Measurements from ENCODE around the gene UNG.

UNG gene

GRCh38 chr12:109089683-109090082 lies 7.7 kb upstream of the UNG start:
- no peak for DNase-seq (ENCODE audit: low spot score)

DNA sequence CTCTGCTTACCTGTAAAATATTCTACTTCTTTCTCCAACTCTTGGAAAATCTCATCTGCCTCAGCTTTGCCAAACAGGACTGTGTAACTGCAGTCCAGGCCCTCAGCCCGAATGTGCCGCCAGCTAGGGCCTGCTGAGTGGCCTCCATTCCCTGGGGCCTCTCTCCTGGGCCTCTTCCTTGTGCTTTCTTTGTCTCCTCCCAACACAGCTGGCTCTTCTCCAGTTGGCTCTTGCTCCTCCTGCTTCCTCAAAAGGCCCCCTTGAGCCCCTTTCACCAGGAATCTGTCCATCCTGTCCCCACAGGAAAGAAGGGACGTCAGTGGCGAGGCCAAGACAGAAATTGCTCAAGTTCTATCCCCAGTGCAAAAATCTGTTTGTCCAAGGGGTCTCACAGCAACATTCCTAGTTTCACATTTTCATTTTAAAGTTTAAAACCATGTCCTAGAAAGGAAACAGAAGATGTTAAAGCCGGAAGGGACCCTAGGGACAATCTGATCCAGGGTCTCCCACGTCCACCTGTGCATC lies 4.8 kb upstream of the UNG start:
- DNase-seq (ENCODE audit: low spot score): no peak

- DNase-seq (ENCODE audit: low spot score): peak; percentile 95
Measured at GRCh38 chr12:109093022-109093918, 4.1 kb upstream of the UNG start, which contains the start of gene ALKBH2. Gene ALKBH2 (minus strand): TSS chr12:109093472. CDS start chr12:109092786, 686 bp downstream.

DNA sequence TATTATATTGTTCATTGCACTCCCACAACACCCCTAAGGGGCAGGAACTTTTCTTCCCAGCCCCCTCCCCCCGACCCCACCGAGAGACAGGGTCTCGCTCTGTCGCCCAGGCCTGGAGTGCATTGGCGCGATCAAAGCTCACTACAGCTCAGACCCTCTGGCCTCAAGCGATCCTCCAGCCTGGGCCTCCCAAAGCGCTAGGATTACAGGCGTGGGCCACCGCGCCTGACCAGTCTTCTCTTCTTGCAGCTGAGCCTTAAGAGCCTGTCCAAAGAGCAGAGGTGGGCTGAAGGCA lies 310 bp upstream of the UNG start:
- DNase-seq (ENCODE audit: low spot score): no peak

GRCh38 chr12:109098183-109098604 lies 797 bp downstream of the UNG start:
- peak; percentile 59 for DNase-seq (ENCODE audit: low spot score)

DNA sequence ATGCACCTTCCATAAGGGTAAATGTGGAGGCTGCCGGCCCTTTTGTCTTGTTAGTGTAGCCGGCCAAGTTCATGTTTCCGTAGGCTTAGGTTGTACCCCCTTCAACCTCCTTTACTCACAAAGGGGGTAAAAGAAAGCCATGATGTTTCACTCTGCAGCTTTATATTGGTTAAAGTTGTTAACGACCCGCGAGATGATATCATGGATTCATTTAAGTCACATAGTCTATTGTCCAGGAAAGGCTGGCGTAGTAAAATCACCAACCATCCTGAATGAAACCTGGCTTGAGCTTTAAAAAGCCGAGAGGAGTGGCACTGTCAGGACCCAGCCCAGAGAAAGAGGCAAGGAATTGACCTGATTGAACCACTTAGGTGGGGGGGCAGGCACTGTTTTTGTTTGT lies 1.3 kb downstream of the UNG start:
- DNase-seq (ENCODE audit: low spot score): no peak

DNA sequence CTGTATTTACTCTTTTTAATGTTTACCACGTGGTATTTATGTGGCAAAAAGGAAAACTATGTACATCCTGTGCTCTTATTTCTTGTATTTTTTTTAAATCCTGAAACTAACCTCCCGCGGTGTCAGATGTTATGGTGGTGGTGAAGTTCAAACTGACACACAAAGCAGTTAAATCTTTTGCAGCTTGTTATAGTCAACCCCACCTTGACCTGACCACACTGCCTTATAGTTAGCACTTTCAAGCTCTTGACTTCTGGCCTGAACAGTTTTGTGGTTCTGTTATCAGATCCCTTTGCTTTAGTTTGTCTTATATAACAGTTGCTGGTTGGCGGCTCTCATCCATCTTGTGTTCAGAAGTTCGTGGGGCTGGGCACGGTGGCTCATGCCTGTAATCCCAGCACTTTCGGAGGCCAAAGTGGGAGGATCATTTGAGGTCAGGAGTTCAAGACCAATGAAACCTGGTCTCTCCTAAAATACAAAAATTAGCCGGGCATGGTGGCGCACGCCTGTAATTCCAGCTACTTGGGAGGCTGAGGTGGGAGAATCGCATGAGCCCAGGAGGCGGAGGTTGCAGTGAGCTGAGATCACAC lies 2.1 kb downstream of the UNG start:
- DNase-seq (ENCODE audit: low spot score): no peak

- no peak for DNase-seq (ENCODE audit: low spot score)
Measured at GRCh38 chr12:109100741-109101140, 3.3 kb downstream of the UNG start.

GRCh38 chr12:109102491-109102890 lies 5.1 kb downstream of the UNG start:
- DNase-seq (ENCODE audit: low spot score): no peak

GRCh38 chr12:109105176-109105575 lies 7.8 kb downstream of the UNG start:
- DNase-seq (ENCODE audit: low spot score): no peak

GRCh38 chr12:109109746-109110350 lies 12.5 kb downstream of the UNG start:
- no peak for DNase-seq (ENCODE audit: low spot score)

DNA sequence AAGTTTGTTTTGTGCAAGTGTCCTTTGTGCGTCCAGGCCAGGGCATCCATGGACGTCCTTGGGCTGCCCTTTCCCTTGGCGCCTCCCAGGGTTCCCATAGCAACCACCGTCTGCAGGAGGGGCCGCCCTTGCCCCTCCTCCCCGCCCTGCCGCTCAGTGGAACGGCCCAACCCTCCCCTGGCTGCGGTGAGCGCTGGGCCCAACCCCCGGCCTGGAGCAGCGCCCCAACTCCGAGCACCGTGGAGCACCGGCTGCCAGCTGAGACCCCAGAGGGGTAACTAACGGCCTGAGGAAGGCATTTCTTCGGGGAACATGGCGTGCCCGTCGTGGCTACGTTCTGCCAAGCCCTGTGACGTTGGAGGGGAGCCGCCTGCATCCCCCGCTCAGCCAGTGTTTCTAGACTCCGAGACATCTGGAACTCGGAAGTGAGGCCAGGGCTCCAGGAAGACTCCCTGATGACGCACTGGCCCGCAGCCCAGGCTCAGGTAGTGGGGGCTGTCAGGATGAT lies 13.6 kb downstream of the UNG start:
- DNase-seq (ENCODE audit: low spot score): peak; percentile 91

DNA sequence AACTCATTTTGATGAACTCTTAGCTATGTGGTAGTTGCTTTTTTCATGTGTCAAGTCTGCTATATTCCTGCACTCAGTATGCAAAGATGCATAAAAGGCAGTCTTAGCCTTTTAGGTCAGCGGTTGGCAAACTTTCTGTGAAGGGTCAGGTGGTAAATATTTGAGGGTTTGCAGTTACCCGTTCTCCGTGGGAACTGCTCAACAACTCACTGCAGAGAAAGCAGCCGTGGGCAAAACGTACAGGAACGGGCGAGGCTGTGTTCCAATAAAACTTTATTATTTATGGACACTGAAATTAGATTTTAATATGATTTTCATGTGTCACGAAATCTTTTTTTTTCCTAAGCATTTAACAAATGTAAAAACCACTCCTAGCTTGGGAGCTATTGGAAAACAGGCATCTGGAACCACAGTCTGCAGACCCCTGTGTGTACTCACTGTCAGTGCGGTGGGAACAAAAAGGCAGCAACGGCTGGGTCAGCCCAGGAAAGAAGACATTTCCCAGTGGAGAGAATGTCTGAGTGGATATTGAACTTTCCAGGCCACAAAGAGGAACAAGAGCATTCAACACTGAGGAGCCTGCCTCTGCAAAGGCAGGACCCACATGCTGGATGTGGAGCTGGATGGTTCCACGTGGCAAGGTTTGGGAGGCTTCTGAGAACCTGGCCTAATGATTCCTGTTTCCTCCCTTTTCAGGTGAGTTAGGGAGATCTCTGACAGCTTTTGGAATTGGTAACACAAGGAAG lies 15.5 kb downstream of the UNG start:
- no peak for DNase-seq (ENCODE audit: low spot score)

DNA sequence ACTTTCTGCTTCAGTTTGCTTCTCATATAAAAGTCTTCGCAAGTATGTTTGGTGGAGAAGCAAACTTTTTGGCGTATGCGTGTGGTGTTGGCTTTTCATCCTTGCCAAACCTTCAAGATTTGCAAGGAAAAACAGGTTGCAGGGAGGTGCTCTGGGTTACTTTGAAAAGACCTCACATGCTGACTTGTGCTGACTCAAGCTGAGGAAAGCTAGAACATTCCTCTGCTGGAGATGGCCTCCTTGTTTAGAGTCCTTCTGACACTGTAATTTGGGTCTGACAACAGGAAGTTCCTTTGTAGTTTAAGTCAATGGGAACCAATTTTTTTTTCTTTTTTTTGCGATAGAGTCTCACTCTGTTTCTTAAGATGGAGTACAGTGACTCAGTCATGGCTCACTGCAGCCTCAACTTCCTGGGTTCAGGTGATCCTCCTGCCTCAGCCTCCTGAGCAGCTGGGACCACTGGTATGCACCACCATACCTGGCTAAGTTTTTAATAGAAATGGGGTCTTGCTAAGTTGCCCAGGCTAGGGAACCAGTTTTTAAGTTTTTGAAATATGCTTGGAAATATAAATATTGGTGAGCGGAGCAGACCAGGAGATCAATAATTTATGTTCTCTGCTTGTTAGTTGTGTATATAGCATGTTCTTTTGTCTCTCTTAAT lies 16.4 kb downstream of the UNG start:
- no peak for DNase-seq (ENCODE audit: low spot score)

DNA sequence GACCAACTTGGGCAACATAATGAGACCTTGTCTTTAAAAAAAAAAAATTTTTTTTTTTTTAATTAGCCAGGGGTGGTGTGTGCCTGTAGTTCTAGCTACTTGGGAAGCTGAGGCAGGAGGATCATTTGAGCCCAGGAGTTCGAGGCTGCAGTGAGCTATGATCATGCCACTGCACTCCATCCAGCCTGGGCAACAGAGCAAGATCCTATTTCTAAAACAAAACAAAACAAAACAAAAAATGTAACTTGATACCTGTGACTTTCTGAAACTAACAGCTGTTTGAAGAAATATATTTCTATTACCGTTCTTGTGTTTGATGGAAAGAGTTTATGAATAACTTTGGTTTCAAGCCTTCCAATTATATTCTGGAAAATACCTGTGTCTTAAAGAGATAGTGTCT lies 17.2 kb downstream of the UNG start:
- DNase-seq (ENCODE audit: low spot score): no peak

DNA sequence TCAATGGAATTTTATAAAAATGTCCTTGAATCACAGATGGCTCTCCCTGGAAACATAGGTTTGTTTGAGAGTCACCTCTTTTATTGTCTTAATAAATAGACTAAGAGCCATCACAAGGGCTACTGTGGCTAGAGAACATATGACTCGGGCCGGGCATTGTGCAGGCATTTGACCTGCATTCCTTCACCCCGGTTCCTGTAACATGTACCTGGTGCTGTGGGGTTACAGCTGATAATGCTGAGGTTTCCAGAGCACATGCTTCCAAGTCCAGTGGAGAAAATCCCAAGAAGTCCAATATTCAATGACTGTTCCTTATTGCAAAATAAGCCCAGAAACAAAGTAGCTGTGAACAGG lies 18.0 kb downstream of the UNG start:
- DNase-seq (ENCODE audit: low spot score): no peak

GRCh38 chr12:109115758-109116610 lies 18.6 kb downstream of the UNG start, which contains the start of gene ACACB:
Gene ACACB (plus strand): TSS chr12:109116587. CDS start chr12:109139406, 22,819 bp downstream.
- no peak for DNase-seq (ENCODE audit: low spot score)

DNA sequence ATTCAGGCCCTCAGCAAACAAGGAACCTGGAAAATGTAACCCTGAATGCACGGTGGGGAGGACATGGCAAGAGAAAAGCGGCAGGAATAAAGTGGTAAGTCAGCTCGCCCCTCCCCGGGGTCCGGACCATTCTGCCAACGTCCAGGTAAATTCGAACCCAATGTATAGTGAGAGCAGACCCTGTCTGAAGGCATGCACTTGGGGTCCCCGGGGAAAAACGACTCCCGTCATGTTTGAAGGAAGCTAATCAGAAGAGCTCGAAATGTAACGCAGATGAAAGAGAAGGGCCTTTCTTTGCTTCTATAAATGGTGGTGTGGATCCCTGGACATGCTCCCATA lies 19.2 kb downstream of the UNG start:
- no peak for DNase-seq (ENCODE audit: low spot score)

- no peak for DNase-seq (ENCODE audit: low spot score)
Measured at GRCh38 chr12:109120095-109120494, 22.7 kb downstream of the UNG start.

DNA sequence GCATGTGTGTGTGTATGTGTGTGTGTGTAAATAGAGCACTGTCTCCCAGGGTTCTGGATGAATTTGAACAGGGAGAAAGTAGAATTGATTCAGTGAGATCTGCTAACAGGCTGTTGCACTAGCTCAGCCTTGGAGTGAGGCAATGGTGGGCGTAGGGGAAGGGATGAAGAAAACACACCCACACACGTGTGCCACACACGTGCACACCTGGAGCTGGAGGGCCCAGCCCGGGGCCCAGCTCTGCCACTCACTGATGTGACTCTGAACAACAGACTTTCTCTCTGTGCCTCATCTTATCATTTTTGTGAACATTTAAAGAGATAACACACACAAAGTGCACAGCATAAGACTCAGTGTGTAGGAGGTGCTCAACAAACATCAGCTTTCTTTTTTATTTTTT lies 23.2 kb downstream of the UNG start:
- DNase-seq (ENCODE audit: low spot score): no peak
